Measurements from ENCODE around the gene IRX2.

DNA sequence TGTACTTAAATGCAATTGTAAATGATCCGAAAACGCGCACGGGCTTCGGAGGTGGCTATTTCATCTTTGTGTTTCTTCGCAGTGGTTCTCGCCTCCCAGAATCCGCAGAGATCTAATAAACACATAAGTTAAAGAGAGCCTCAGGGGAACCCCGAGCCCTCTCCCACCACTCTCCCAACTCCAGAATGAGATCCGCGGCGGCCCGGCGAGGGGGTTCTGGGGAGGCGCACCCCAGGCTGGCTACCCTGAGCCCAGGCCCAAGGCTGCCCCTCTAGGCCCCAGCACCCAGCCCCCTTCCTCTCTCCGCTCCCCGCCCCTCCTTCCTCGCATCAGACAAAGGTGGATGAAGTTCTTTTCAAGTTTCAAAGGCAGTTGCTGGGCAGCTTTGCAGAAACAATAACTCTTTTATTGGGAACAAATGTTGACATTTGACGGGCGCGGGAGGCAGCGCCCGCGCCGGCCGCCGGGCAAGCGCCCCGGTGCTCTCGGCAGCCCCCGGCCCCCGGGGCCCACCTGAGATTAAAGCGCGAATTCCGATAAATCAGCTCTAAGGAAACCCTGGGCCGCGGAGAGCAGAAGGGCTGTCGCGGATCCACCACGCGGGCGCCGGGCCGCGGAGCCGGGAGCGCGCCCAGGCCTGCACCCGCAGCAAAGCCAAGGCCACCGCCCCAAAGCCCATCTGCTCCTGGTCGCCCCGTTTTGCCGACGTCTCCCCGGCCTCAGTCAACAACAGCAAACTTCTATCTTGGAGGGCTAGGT lies 8.4 kb downstream of the IRX2 start:
- TF ChIP-seq, protein P1, sequence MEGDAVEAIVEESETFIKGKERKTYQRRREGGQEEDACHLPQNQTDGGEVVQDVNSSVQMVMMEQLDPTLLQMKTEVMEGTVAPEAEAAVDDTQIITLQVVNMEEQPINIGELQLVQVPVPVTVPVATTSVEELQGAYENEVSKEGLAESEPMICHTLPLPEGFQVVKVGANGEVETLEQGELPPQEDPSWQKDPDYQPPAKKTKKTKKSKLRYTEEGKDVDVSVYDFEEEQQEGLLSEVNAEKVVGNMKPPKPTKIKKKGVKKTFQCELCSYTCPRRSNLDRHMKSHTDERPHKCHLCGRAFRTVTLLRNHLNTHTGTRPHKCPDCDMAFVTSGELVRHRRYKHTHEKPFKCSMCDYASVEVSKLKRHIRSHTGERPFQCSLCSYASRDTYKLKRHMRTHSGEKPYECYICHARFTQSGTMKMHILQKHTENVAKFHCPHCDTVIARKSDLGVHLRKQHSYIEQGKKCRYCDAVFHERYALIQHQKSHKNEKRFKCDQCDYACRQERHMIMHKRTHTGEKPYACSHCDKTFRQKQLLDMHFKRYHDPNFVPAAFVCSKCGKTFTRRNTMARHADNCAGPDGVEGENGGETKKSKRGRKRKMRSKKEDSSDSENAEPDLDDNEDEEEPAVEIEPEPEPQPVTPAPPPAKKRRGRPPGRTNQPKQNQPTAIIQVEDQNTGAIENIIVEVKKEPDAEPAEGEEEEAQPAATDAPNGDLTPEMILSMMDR (IDR thresholded peaks at IDR 0.05), result no peak
- TF ChIP-seq POLR2A (IDR thresholded peaks at IDR 0.05), result no peak

Measured in body of pancreas (tissue), 4 donors.